ENCODE measurements around the gene ODAD4.

DNA sequence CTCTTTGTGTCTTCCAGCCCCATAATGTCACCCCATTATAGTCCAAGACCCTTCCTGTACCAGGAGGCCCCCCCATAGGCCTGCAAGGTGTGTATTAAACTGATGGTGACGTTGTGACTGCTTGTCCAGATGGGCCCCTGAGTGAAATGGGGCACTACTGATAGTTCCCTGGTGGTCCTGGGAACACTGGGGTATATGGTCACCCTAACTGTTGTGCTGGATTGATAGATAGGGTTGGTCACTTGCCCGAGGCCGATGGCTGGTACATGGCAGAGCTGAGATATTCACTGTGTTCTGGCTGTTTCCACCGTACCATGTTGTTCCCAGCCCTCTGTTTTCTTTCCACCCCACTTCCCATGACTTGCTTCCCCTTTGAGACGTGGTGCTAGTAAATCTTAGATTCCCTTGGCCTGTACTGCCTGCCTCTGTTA, 40.5 kb downstream of the ODAD4 start:
- TF ChIP-seq EZH2 (IDR thresholded peaks at IDR 0.05; ENCODE audit: low read depth, low read length, severe bottlenecking) = no peak
- TF ChIP-seq GABPA (IDR thresholded peaks at IDR 0.05; ENCODE audit: borderline replicate concordance, insufficient read depth, low read length) = no peak

Data from H1 (cell line).